Prostate gland (tissue), 2 donors: ENCODE results near the gene DNAI4. TPM values are rescaled to one million over a fixed set of nuclear protein-coding genes. Genes with fewer than 3 reads are reported as not detected.

Experiments
- DNase-seq: peaks from one replicate; pipeline ENCODE4 v3.0.0-alpha.2; 2019; ENCODE audit warnings: low spot score
- H3K27ac ChIP-seq, 2 donors: fragments of 200-600 bp; sonication (generic); 2 replicates each; pipeline ENCODE4 v1.5.1; 2017 to 2019
- H3K27me3 ChIP-seq: fragments of 200-600 bp; sonication (generic); replicated peaks from 2 replicates; pipeline ENCODE4 v1.5.1; 2019; ENCODE audit not compliant: insufficient read depth
- H3K36me3 ChIP-seq, 2 donors: fragments of 200-600 bp; sonication (generic); 1 replicate in 1 of 2; 2 replicates in 1 of 2; pipeline versions ENCODE4 v1.5.1 to v1.8.1; 2017 to 2019
- H3K4me1 ChIP-seq: fragments of 200-600 bp; sonication (generic); replicated peaks from 2 replicates; pipeline ENCODE4 v1.5.1; 2019
- H3K4me3 ChIP-seq, 2 donors: fragments of 200-600 bp; sonication (generic); 2 replicates each; pipeline ENCODE4 v1.5.1; 2017 to 2019
- H3K9me3 ChIP-seq: fragments of 200-600 bp; sonication (generic); 2 replicates; pipeline ENCODE4 v1.5.1; 2017
- CTCF ChIP-seq, 4 experiments: fragments of 200-600 bp in 2 of 4; fragments of 450-650 bp in 2 of 4; sonication (generic) in 2 of 4; IDR thresholded peaks; 1 replicate in 3 of 4; 2 replicates in 1 of 4; pipeline ENCODE4 v1.5.1; 2016 to 2019; ENCODE audit warnings: antibody characterized with exemption in 4 of 4, mild to moderate bottlenecking in 2 of 4, moderate library complexity in 2 of 4
- POLR2A ChIP-seq: fragments of 450-650 bp; IDR thresholded peaks from one replicate; pipeline ENCODE4 v1.6.1; 2016; ENCODE audit warnings: antibody characterized with exemption, mild to moderate bottlenecking
- POLR2AphosphoS5 ChIP-seq: sonication (generic); formaldehyde crosslinking; IDR thresholded peaks from one replicate; pipeline ENCODE4 v1.6.1; 2017; ENCODE audit warnings: antibody characterized with exemption
- WGBS: methylation state at CpG from one replicate; pipeline ENCODE4 v1.1.5; 2018; 5-methylcytosine and 5-hydroxymethylcytosine counted together
- intact Hi-C: fragments of 100-400 bp; cut with DNase I; formaldehyde crosslinking; loops from one replicate; pipeline ENCODE4 v1.14.2; 2022
- total RNA-seq, 2 donors: library from RNA; depleted of rRNA; stranded (reverse); fragments of >200 nt; gene quantifications; one replicate each; pipeline ENCODE4 v1.1.0, GENCODE V29; 2016

Gene DNAI4
- total RNA-seq, 2 donors from 2014 or later: 8.0 to 8.5 TPM

DNA sequence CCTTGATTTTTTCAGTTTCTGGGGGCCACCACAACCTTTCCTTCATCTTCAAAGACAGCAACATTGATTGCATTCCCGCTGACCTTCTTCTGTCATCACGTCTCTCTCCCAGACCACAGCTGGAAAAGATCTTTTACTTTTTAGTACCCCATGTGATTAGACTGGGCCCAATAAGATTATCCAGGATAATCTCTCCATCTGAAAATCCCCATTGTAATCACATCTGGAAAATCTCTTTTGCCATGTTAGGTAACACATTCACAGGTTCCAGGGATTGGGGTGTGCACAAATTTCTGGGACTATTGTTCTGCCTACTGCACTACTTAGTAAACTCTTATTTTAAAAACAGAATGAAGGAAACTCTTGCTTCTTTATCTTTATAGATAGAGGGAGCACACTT is 76.5 kb downstream of the DNAI4 start:
- TF ChIP-seq CTCF (IDR thresholded peaks at IDR 0.05): no peak
- no peak for TF ChIP-seq POLR2AphosphoS5
- no peak for TF ChIP-seq POLR2A
- Histone ChIP-seq H3K9me3 (no peaks in the 10 kb centered on the region), H3K27ac (no peak overlapping the region), H3K4me1 (no peaks in the 10 kb centered on the region), H3K4me3 (no peak overlapping the region), H3K36me3 (no peaks in the 10 kb centered on the region), H3K27me3 (no peaks in the 10 kb centered on the region)
- no peak for DNase-seq
- 67% methylated on average over 2 of the region's 2 CpGs for WGBS
- intact Hi-C loops: no loop called here

DNA sequence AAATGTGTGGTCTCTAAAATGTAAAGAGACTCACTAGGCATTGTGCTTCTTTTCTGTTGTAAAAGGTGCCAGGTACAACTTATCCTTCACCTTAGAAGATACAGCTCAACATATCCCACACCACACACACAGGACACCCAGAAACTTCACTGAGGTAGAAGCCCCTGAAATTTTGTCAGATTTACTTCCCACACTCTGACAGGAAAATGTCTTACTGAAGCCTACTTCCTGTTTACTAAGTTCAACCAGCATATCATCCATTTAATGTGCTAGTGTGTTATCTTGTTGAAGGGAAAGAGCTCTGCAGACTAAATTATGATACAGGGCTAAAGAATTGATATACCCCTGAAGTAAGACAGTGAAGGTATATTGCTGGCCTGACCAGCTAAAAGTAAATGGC is 83.7 kb downstream of the DNAI4 start:
- intact Hi-C loops: no loop called here
- DNase-seq: no peak
- no peak for TF ChIP-seq POLR2A
- no peak for TF ChIP-seq CTCF (IDR thresholded peaks at IDR 0.05)
- Histone ChIP-seq H3K27ac (no peak overlapping the region), H3K27me3 (no peaks in the 10 kb centered on the region), H3K4me1 (no peaks in the 10 kb centered on the region), H3K36me3 (no peaks in the 10 kb centered on the region), H3K4me3 (no peak overlapping the region), H3K9me3 (no peaks in the 10 kb centered on the region)

DNA sequence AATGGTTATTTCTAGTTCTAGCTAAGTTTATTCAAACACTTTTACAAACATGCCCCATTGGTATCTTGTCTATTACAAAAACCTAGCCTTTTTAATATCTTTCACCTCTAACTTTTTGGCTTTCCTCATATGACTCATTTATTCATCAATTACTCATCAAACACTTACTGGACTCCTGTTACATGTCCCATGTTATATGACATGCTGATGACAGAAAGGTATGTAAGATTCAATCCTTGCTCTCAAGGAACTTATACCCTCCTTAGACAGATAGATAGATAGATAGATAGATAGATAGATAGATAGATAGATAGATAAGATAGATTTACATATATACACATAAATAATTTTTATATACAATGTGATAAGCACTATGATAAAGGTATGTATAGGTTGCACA is 89.7 kb downstream of the DNAI4 start:
- intact Hi-C loops: no loop called here
- no peak overlapping the region for H3K4me3 ChIP-seq
- DNase-seq: no peak
- H3K27ac ChIP-seq: no peak overlapping the region
- no peaks in the 10 kb centered on the region for H3K36me3 ChIP-seq
- no peaks in the 10 kb centered on the region for H3K4me1 ChIP-seq
- H3K9me3 ChIP-seq: no peaks in the 10 kb centered on the region
- TF ChIP-seq POLR2A (no peak), CTCF (IDR thresholded peaks at IDR 0.05) (no peak), POLR2AphosphoS5 (no peak)
- H3K27me3 ChIP-seq: no peaks in the 10 kb centered on the region

DNA sequence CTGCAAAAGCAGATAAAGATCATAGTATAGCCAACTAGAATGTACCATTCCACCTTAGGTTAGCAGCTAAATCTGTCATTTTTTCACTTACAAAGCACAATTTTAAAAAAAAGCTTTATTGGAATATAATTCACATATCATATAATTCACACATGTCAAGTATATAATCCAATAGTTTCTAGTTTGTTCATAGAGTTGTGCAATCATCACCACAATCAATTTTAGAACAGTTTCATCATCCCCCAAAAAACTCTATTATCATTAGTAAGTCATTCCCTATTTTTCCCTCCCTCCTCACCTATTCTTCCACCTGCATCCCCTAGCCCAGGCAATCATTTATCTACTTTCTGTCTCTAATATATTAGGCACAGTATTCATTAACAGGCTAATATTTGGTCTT is 91.5 kb downstream of the DNAI4 start:
- intact Hi-C loops: no loop called here
- TF ChIP-seq POLR2A: no peak
- TF ChIP-seq POLR2AphosphoS5: no peak
- no peak for TF ChIP-seq CTCF (IDR thresholded peaks at IDR 0.05)
- DNase-seq: no peak
- no peaks in the 10 kb centered on the region for H3K9me3 ChIP-seq
- H3K4me1 ChIP-seq: no peaks in the 10 kb centered on the region
- no peak overlapping the region for H3K27ac ChIP-seq
- H3K36me3 ChIP-seq: no peaks in the 10 kb centered on the region
- H3K27me3 ChIP-seq: no peaks in the 10 kb centered on the region
- no peak overlapping the region for H3K4me3 ChIP-seq

DNA sequence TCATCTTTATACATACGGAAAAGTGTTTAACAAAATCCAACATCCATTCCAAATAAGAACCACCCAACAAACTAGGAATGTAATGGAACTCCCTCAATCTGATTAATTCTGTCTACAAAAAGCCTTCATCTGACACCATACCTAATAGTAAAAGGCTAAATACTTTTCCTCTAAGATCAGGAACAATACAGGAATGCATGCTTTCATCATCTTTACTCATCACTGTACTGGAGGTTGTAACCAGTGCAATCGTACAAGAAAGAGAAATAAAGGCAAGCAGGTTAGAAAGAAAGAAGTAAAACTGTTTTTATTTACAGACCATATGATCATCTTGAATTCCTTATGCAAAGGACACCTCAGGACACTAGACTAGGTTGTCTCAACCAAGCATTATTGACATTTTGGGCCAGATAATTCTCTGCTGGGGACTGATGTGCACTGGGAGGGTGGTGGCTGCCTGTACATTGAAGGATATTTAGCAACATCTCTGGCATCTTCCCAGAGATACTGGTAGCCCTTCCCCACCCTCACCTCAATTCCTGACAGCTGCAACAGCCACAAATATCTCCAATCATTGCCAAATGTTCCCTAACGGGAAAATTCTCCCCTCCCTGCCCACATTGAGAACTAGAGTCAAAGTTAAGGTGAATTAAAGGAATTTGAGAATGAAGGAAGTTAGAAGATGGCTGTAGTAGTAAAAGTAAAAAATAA is 93.0 kb downstream of the DNAI4 start:
- no peaks in the 10 kb centered on the region for H3K36me3 ChIP-seq
- no peak overlapping the region for H3K4me3 ChIP-seq
- no peaks in the 10 kb centered on the region for H3K27me3 ChIP-seq
- intact Hi-C loops: no loop called here
- WGBS: 81% methylated on average over 3 of the region's 3 CpGs
- DNase-seq: no peak
- no peak overlapping the region for H3K27ac ChIP-seq
- no peaks in the 10 kb centered on the region for H3K9me3 ChIP-seq
- no peak for TF ChIP-seq POLR2AphosphoS5
- no peak for TF ChIP-seq CTCF (IDR thresholded peaks at IDR 0.05)
- no peak for TF ChIP-seq POLR2A
- H3K4me1 ChIP-seq: no peaks in the 10 kb centered on the region
